HG02610 (cell line): ENCODE measurements around the gene CLASRP.

Experiments used
- ATAC-seq: cut with Tn5 transposase; IDR thresholded peaks from one replicate; pipeline ENCODE4 v1.9.1; 2021; ENCODE audit warnings: mild to moderate bottlenecking, moderate library complexity; ENCODE audit not compliant: unreplicated experiment

CLASRP gene

GRCh38 chr19:45058622-45059159 is 19.8 kb downstream of the CLASRP start:
- ATAC-seq, result no peak

- no peak for ATAC-seq
Observed at GRCh38 chr19:45059258-45059965, 20.6 kb downstream of the CLASRP start.

GRCh38 chr19:45061965-45062364 is 23.1 kb downstream of the CLASRP start:
- ATAC-seq, result no peak

- ATAC-seq, result no peak
Observed at GRCh38 chr19:45063851-45064801, 25.3 kb downstream of the CLASRP start.

GRCh38 chr19:45066921-45067661 is 28.2 kb downstream of the CLASRP start:
- ATAC-seq, result no peak

- no peak for ATAC-seq
Observed at GRCh38 chr19:45068041-45068440, 29.2 kb downstream of the CLASRP start.

- no peak for ATAC-seq
Observed at GRCh38 chr19:45069056-45069455, 30.2 kb downstream of the CLASRP start.

GRCh38 chr19:45070214-45070613 is 31.4 kb downstream of the CLASRP start:
- ATAC-seq, result no peak

- no peak for ATAC-seq
Observed at GRCh38 chr19:45070861-45071544, 32.2 kb downstream of the CLASRP start.

- no peak for ATAC-seq
Observed at GRCh38 chr19:45071545-45071938, 32.7 kb downstream of the CLASRP start.

- no peak for ATAC-seq
Observed at GRCh38 chr19:45071969-45072790, 33.3 kb downstream of the CLASRP start.

- ATAC-seq, result no peak
Observed at GRCh38 chr19:45074744-45075300, 36.0 kb downstream of the CLASRP start.

GRCh38 chr19:45075301-45076028 is 36.6 kb downstream of the CLASRP start:
- ATAC-seq, result peak; percentile 46

GRCh38 chr19:45076029-45076850 is 37.4 kb downstream of the CLASRP start, which contains the start of gene ZNF296:
ZNF296 (minus strand) TSS chr19:45076478; CDS start chr19:45076373, 105 bp downstream.
- ATAC-seq, result peak; percentile 51

GRCh38 chr19:45076851-45077730 is 38.2 kb downstream of the CLASRP start:
- no peak for ATAC-seq

- ATAC-seq, result no peak
Observed at GRCh38 chr19:45078390-45079062, 39.7 kb downstream of the CLASRP start.
